ENCODE results near the gene VWF. TPM values are rescaled to one million over a fixed set of nuclear protein-coding genes. Genes with fewer than 3 reads are reported as not detected.

Gene VWF
- total RNA-seq, 1 donor from 2014 or later, result not detected

- peaks cover 5% of the 10 kb centered on the region for H3K27me3 Mint-ChIP-seq
Observed at GRCh38 chr12:5912437-5913334, 211.8 kb downstream of the VWF start.

DNA sequence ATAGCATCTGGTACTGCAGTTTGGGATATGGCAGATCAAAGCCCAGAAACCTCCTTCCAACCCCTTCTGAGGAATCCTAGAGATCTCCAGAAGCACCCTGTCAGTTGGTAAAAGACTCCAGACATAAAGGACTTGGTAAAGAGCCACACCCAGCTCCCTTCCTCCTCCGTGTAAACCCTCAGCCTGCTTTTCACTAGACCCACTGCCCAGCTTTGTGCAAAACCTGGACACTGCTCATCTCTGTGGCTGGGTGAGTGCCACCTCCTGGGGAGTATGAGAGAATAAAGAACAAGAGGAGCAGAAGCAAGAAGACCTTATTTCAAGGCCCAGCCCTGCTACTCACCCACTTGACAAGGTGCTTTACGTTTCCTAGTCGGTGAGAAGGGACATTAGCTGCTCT is 212.5 kb downstream of the VWF start:
- no peaks in the 10 kb centered on the region for H3K9me3 Mint-ChIP-seq
- peaks cover 5% of the 10 kb centered on the region for H3K27me3 Mint-ChIP-seq
- no peak overlapping the region for H3K4me3 Mint-ChIP-seq
- CTCF ChIA-PET, result no interaction called here
- no peak for TF ChIP-seq CTCF (IDR thresholded peaks at IDR 0.05)
- H3K27ac Mint-ChIP-seq, result no peak overlapping the region
- H3K36me3 Mint-ChIP-seq (ENCODE audit: low read depth), result no peaks in the 10 kb centered on the region
- no peak for DNase-seq
- no peak for ATAC-seq (ENCODE audit: low read depth)
- intact Hi-C loops (cut with micrococcal nuclease), result no loop called here
- POLR2A ChIA-PET, result no interaction called here
- no peaks in the 10 kb centered on the region for H3K4me1 Mint-ChIP-seq

More at GRCh38 chr12:5912437-5913334, 211.8 kb downstream of the VWF start:
- H3K4me3 Mint-ChIP-seq, result no peak overlapping the region
- ATAC-seq (ENCODE audit: low read depth) (no peak), DNase-seq (no peak)
- ChIA-PET POLR2A (no interaction called here), CTCF (no interaction called here)
- no peaks in the 10 kb centered on the region for H3K4me1 Mint-ChIP-seq
- no peaks in the 10 kb centered on the region for H3K9me3 Mint-ChIP-seq
- H3K27ac Mint-ChIP-seq, result no peak overlapping the region
- TF ChIP-seq CTCF (IDR thresholded peaks at IDR 0.05), result no peak
- H3K36me3 Mint-ChIP-seq (ENCODE audit: low read depth), result no peaks in the 10 kb centered on the region
- intact Hi-C loops (cut with micrococcal nuclease), result no loop called here

- no peak overlapping the region for H3K27ac Mint-ChIP-seq
- peaks cover 5% of the 10 kb centered on the region for H3K27me3 Mint-ChIP-seq
- ATAC-seq (ENCODE audit: low read depth), result no peak
Observed at GRCh38 chr12:5910790-5911548, 213.5 kb downstream of the VWF start.

GRCh38 chr12:5909560-5909959 is 214.9 kb downstream of the VWF start:
- Mint-ChIP-seq H3K4me3 (no peak overlapping the region), H3K27me3 (peaks cover 7% of the 10 kb centered on the region), H3K27ac (no peak overlapping the region), H3K9me3 (no peaks in the 10 kb centered on the region), H3K36me3 (ENCODE audit: low read depth) (no peaks in the 10 kb centered on the region), H3K4me1 (no peaks in the 10 kb centered on the region)
- no peak for TF ChIP-seq CTCF (IDR thresholded peaks at IDR 0.05)
- POLR2A ChIA-PET, result no interaction called here
- CTCF ChIA-PET, result no interaction called here
- ATAC-seq (ENCODE audit: low read depth) (no peak), DNase-seq (no peak)
- intact Hi-C loops (cut with micrococcal nuclease), result no loop called here

More at GRCh38 chr12:5910790-5911548, 213.5 kb downstream of the VWF start:
- DNase-seq, result no peak
- ChIA-PET POLR2A (no interaction called here), CTCF (no interaction called here)
- Mint-ChIP-seq H3K4me3 (no peak overlapping the region), H3K36me3 (ENCODE audit: low read depth) (no peaks in the 10 kb centered on the region), H3K4me1 (no peaks in the 10 kb centered on the region), H3K9me3 (no peaks in the 10 kb centered on the region)
- intact Hi-C loops (cut with micrococcal nuclease), result no loop called here
- TF ChIP-seq CTCF (IDR thresholded peaks at IDR 0.05), result no peak

DNA sequence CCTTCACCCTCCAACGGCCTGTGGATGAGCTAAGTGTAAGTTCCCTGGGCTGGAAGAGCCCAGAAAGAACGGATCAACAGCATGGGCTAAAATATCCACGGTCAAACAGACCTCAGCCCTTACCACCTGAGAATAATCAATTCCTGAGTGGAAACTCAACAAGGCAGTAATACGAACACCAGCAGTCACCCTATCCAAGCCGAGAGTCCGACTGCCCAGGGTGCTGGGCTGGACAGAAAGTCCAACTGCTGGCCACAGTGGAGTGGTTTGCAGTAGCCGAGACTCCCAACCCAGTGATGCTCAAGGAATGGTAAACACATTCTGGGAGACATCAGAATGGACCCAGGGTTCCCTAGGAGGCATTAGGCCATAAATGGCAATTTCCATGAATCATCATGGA is 216.2 kb downstream of the VWF start:
- Mint-ChIP-seq H3K4me1 (no peaks in the 10 kb centered on the region), H3K27me3 (peaks cover 7% of the 10 kb centered on the region), H3K27ac (no peak overlapping the region), H3K36me3 (ENCODE audit: low read depth) (no peaks in the 10 kb centered on the region), H3K4me3 (no peak overlapping the region), H3K9me3 (no peaks in the 10 kb centered on the region)
- intact Hi-C loops (cut with micrococcal nuclease), result no loop called here
- ChIA-PET POLR2A (no interaction called here), CTCF (no interaction called here)
- DNase-seq, result no peak
- TF ChIP-seq CTCF (IDR thresholded peaks at IDR 0.05), result no peak
- ATAC-seq (ENCODE audit: low read depth), result no peak

Data from activated B cell treated with CpG ODN at 0.5 μM for 24 hours (primary cell).